GM18870 (cell line): ENCODE data around the gene DPEP3.
"Not testable (repeated sequence)": the region's sequence is repeated elsewhere in the genome, so short reads cannot be mapped to it uniquely, and the experiment has no call there.

Experiments used
- ATAC-seq: cut with Tn5 transposase; IDR thresholded peaks from one replicate; pipeline ENCODE4 v1.9.1; 2021; ENCODE audit warnings: moderate library complexity; ENCODE audit not compliant: unreplicated experiment

DPEP3 gene

DNA sequence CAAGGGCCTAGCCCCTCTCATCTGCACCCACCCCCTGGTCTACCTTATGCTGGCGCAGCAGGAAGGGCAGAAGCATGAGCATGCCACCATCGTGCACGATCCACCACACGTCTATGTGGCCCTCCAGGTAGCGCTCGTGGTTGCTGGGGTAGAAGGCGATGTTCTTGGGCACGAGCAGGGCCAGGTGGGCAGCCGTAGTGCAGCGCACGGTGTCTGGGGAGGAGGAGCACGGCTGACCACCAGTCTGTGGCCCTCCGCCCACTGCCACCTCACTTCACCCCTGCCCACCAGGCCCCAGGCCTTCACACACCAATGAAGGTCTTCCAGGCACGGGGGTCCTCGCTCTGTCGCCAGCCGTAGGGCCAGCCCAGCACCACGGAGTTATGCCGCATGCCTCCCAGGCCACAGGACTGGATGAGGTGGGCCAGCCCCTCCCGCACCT lies 34.1 kb downstream of the DPEP3 start:
- no peak for ATAC-seq

DNA sequence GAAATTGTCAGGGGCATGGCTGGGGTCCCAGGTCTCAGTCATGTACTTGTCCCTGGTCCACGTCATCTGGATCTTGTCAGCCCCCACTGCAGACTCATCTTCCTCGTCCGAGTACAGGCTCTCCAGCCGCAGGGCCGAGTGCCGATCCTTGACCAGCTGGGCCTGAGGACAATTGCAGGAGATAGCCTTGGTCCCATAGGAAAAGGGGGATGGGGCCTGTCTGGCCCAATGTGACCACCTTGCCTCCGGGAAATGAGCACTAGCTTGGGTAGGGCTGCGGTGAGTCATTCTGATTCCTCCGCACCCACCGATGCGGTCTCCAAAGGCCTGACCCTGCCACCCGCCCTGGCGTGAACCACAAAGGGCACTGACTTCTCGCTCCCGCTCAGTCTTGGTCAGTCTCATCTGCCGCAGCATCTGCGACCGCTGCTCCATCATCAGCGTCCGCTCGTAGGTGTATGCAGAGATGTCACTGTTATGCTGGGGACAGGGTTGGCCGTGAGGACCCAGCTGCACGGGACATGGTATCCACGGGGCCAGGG lies 34.8 kb downstream of the DPEP3 start:
- no peak for ATAC-seq

DNA sequence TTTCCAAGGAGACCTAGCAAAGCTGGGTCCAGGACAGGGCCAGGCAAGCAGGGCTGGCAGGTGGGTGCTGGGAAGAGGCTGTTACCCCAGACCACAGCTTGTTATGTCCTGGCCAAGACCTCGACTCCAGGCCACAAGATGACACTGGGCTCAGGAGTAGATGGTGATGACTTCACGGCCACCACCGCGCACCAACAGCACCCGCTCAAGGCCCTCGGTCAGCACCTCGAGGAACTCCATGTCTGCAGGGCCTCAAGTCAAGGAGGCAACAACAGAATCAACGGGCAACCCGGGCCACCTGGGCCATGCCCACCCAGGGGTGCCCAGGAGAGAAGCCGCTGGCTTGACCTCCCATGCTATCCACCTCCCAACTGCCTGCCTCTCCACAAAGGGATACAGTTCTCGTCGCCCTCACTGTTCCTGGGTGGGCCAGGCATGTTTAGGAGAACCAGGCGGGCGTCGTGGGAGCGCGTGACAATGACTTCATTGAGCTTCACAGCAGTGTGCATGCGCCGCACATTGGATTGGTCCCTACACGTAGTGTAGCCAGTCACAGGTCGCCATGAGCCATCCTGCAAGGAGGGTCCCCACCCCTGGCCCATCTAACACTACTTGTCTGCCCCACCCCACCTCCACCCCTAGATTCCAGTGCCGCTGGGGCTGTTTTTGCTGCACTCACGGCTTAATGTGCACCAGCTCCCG lies 35.5 kb downstream of the DPEP3 start:
- ATAC-seq, result no peak

DNA sequence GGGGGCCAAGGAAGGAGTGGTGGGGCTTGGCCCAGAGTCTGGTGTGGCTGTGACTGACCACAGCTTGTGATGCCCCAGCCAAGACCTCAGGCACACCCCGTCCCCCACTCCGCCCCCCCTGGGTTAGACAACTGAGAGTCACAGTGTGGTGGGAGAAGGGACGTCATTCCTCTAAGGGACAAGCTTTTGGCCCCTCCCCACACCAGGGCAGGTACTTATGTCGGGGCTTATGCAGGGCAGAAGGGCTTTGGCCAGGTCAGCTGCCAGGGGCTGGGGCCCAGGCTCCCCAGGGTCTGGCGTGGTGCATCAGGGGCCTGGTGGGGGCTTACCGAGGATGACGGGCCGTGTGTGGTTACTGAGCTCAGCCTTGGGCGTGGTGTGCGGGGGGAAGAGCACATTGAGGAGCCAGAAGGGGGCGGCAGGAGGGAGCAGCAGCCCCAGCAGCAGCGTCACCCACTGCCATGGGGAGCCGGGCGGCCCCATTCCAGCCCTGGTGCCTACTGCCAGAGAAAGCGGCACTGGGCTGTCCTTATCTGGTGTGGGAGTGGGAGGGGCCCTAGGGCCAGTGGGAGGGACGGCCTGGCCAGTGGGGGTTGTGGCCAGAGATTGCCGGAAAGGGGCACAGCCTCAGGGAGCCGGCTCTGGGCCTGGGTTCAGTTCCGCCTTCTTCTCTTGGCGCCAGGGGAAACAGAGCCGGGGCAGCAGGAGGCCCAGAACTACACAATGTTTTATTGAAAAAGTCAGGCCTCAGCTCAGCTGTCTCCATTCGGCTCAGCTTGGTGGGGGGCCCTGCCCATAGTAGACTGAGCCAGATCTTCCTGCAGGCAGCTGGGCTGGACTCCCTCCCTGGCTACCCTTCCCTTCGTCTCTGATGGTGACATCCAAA lies 36.4 kb downstream of the DPEP3 start, which contains the start of gene LCAT:
Gene LCAT, minus strand, starts transcription at position 502 of the 886 bp plus-strand sequence. Its CDS starts 19 bp downstream, at position 483.
- no peak for ATAC-seq

DNA sequence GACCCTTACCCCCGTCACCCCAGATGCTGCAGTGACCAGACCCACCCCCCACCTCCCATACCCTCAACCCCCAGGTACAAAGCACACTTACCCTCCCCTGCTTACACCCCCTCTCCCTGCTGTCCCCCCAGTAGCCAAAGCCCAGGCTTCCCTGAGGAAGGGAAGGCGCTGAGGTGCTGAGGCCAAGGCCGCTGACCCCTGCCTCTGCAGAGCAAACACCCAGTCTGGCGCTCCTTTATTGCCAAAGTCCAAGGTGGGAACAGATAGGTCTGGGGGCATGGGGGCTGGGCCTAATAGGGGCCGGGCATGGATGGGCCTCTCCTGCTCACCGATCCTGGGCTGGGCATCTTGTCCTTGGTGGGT lies 37.1 kb downstream of the DPEP3 start:
- no peak for ATAC-seq

DNA sequence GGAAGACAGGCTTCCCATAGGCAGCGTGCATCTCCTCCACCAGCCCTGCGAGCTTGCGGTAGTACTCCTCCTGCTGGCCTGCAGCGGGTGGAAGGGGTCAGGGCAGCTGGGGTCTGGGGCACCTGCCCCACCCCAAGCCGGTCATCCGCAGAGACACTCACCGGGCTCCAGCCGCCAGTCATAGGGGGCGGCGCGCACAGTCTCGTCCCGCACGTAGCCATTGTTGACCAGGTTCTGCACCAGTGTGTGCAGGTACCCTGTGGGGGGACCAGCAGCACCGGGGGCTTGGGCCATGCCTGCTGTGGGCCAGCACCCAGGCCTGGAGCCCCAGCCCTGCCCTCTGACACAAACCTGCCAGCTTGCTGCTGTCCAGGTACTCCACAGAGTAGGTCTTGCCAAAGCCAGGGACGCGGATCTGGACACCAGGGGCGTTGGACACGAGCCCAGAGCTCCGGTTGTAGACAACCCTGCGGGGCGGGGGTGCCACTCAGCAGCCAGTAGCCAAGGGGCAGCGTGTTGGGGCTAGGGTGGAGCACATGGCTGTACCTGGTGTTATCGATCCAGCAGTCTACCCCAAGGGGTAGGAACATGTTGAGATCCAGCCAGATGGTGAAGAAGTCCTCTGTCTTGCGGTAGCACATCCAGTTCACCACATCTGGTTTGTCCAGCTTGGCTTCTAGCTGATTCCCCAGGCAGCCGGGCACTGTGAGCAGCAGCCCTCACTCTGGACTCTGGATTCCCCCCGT lies 37.6 kb downstream of the DPEP3 start:
- no peak for ATAC-seq

DNA sequence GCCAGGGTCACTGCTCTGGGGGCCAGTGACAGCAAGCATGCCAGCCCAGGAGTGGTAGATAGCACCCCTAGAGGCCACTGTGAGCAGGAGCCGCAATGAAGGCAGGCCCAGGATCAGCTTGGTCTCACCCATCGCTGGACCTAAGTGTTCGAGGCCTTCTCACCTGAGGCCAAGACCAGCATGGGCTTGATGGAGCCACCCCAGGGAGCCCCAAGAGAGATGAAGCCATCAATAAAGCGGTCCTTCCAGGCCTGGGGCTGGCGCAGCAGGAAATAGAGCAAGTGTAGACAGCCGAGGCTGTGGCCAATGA lies 38.1 kb downstream of the DPEP3 start:
- no peak for ATAC-seq

DNA sequence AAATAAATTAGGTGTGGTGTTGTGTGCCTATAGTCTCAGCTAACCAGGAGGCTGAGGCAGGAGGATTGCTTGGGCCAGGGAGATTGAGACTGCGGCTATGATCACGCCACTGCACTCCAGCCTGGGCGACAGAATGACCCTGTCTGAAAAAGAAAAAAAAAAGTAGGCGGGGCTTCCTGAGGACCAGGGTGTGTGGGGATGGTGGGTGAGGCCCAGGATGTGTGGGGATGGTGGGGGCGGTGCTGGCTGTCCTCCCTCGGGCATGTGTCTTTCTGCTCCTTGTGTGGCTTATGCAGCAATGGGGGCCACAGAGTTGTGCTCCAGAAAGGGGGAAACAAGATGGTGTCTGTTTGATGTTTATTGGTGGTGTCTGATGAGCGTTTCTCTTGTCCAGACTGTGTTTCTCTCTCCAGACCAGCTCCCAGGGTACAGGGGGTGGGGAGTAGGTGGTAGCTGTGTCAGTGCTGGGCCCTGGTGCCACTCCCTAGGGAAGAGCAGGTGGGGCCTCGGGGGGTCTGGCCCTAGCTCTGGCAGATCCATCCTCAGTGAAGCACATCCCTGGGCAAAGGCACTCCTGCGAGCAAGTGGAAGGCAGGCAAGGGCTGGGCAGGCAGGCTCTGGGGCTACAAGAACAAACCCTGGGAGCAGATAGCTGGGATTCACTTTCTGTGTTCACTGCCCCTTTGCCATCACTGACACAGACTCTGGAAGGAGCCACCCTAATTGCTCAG lies 38.7 kb downstream of the DPEP3 start:
- no peak for ATAC-seq

DNA sequence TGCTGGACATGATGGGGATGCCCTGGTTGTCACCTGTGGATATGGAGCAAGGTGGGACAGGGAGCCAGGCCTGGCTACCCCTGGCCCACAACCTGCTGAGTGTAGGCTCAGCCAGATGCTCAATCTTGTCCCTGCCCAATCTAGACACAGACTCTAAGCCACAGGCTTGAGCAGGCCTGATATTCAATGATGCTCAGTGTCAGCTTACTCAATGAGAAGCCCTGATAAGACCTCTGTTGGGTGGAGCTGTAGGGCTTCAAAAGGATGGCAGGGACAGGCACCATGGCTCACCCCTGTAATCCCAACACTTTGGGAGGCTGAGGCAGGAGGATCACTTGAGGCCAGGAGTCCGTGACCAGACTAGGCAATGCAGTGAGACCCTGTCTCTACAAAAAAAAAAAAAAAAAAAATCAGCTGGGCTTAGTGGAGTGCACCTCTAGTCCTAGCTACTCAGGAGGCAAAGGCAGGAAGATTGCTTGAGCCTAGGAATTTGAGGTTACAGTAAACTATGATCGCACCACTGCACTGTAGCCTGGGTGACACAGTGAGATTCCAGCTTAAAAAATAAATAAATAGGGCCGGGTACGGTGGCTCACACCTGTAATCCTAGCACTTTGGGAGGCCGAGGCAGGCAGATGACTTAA lies 39.7 kb downstream of the DPEP3 start:
- ATAC-seq, result no peak

DNA sequence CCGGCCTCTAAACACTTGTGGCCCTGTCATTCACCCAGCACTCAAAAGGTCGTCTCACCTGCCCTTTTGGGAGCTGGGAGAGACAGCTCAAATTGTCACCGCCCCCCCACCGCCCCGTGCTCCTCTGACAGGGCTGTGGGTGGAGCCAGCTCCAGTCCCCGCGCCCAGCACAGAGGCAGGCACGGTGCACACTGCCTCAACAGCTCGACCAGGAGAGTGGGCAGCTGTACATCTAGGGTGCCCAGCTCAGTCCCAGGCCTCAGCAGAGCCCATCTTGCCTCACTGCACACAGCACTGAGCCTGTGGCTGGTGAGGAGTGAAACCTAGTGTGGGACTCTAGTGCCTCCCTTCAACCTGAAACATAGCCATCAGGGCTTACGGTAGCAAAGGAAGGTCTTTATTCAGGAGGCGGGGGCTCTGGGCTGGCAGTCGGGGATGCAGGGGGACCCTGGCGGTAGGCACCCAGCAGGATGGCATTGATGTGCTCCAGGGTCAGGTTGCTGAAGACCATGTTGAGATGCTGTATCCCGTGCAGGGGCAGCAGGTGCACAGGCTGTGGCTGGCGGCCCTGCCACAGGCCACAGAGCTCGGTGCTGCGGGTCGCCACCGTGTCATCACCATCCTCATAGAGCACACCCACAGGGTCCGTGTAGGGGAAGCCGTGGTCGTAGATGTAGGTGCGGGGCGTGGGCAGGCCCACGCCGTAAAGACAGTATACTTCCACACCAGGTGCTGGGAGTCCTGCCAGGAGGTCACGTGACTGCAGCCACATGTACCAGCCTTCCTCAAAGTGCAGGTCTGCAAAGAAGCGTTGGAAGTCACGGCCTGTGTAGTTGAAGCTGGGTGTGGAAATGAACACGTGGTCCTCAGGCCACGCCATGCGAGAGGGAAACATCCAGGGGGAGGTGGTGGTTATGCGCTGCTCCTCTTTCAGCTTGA lies 40.5 kb downstream of the DPEP3 start:
- no peak for ATAC-seq

DNA sequence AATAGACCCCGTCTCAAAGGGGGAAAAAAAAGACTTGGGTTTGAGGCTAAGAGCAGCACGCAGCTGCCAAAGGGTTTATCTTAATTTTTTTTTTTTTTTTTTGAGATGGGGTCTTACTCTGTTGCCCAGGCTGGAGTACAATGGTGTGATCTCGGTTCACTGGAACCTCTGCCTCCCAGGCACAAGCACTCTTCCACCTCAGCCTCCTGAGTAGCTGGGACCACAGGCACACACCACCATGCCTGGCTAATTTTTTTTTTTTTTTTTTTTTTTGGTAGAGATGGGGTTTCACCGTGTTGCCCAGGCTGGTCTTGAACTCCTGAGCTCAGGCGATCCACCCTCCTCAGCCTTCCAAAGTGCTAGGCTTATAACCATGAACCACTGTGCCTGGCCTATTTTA lies 42.6 kb downstream of the DPEP3 start:
- ATAC-seq, result not testable (repeated sequence)

DNA sequence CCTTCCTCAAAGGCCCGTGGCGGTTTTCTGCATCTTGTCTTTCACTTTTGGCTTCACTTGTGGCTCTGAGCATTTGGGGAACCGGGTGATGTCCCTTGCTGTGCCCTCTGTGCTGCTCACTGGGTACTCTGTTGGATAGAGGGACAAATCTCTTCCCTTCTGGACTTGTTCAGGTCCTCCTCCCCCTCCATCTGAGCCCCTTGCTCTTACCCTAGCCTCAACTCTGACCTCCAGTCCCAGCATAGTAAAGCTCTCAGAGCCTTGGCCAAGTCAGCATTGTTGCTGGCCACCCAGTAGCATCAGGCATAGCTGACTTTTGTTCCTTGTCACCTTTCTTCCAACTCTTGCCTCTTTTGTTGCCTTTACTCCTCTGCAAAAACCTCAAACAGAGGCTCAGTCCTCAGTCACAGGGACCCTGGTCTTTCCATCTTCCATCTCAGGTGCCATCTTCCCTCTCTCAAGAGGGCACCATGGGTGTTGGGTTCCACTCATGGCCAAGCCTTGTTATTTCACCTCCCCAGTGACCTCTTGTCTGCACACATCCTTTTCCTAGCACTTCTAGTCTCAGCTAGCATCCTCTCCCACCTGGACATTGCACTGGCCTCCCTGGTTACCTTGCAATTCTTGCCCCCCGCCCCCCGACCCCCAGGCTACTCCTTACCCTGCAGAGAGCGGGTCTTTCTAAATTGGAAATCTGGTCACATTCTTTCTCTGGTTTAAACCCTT lies 43.3 kb downstream of the DPEP3 start:
- peak; percentile 44 for ATAC-seq

DNA sequence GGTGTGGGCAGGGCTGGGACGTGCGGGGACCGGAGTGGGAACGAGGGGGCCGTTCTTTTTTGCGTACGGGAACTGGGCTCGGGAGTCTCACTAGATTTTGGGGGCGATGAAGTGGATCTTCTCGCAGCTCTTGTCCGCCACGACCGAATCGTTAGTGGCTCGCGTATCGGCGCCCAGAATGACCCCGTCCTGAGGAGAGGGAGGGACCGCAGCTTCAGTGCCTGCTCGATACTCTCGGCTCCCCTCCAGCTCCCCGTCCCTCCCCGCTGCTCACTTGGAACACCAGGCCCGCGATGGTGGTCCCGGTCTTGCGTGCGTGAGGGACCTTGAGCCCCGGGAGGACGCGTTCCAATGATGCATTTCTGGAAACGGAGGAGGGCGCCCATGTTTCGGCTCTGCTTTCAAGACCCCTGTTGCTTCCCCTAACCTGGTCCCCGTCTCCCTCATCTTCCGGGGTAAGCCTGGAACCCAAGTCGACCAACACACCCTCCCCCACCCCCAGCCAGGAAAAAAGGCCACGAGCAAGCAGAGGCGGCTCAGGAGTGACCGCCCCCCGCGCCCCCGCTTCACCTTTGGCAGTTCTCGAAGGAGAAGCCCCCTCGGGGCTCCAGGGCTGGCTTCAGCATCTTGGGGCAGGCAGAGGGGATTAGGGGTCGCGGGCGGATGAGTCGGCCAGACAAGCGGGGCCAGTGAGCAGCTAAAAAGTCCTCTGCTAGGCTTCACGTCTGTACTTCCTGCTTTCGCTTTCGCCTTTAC lies 44.0 kb downstream of the DPEP3 start, which contains the start of gene PSMB10:
Gene PSMB10, minus strand, starts transcription at position 727 of the 756 bp plus-strand sequence. Its CDS starts 101 bp downstream, at position 626.
- no peak for ATAC-seq

DNA sequence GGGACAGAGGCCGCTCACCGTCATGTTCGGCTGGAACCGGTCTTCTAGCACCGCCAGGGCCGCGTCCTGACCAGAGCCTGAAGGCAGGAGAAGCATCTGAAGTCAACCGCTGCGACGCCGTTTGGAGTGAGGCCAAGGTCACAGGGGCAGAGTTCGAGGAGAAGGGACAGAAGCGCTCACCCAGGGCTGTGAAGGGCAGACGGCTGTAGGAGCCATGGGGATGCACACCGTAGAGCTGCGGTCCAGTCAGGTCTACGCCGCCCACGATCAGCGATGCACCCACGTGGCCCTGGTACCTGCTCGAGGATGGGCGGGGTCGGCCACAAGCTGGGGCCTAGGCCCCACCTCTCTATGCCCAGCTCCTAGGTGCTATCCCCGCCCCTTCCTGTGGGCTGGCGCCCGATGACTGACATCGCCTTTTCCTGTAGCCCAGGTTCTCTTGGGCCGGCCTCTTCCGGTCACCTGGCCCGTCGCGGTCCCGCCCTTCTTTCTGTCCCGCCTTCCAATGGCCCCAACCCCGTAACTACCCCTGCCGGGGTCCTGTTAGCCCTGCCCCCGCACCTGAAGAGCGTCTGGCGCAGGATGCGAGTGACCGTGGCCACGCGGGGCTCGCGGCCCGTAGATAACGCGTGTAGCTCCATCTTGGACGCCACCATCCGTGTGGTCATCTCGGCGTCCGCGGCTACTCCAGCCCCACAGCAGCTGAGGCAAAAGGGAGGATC lies 44.7 kb downstream of the DPEP3 start:
- peak; percentile 89 for ATAC-seq

DNA sequence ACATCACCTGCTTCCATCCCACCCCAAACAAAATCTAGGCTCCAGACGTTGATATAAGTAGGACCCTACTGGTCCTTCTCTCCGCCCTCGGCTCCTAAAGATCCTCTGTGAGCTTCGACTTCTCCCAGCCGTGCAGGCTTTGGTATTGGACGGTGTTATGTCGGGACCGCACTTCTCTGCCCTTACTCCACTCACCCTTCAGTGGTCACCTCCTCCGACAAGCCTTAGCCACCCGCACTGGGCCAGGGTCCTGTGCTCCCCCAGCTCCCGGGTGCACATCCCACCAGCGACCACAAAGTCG lies 45.2 kb downstream of the DPEP3 start:
- no peak for ATAC-seq

DNA sequence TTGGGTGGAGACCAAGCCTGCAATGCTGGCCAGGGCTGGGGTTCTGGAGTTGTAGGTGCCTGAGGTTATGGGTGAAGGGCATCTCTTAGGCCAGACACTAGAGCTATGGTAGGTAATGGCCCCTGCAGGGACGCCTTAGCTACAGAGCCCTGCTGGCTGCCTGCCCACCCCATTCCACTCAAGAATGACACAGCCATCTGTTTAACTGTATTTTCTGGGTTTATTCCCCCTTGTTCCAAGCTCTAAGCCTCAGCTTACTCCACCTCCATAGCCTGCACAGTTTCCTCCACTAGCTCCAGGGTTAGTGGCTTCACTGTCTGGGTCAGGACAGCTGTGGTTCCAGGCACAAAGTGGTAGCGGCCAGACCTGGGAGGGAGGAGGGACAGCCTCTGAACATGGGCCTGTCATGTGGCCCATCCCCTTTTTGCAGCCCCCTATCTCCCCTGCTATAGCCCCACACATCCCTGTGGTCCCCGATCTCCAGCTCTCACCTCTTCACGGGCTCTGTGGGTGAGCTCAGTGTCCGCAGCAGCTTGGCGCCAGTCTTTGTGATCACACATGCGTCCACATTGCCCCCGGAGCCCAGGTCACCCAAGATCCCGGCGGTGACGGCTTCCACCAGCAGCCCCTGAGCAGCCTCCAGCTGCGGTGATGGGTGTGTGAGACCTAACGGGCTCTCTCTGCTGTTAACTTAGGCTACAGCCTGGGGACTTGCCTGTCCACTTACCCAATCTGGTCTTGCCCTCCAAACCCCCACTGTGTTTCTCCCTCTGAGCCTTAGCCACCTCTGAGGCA lies 45.8 kb downstream of the DPEP3 start:
- no peak for ATAC-seq
